ENCODE results near the gene ERICH4.

Gene ERICH4, protein sequence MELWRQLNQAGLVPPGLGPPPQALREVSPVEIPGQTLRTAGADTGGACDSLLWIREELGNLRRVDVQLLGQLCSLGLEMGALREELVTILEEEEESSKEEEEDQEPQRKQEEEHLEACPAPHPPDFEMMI

GRCh38 chr19:41442473-41443355 is at the start of gene ERICH4:
TSS of gene ERICH4 (plus strand) at chr19:41443156. CDS start at chr19:41443170, 14 bp downstream.
- TF ChIP-seq, protein P1, sequence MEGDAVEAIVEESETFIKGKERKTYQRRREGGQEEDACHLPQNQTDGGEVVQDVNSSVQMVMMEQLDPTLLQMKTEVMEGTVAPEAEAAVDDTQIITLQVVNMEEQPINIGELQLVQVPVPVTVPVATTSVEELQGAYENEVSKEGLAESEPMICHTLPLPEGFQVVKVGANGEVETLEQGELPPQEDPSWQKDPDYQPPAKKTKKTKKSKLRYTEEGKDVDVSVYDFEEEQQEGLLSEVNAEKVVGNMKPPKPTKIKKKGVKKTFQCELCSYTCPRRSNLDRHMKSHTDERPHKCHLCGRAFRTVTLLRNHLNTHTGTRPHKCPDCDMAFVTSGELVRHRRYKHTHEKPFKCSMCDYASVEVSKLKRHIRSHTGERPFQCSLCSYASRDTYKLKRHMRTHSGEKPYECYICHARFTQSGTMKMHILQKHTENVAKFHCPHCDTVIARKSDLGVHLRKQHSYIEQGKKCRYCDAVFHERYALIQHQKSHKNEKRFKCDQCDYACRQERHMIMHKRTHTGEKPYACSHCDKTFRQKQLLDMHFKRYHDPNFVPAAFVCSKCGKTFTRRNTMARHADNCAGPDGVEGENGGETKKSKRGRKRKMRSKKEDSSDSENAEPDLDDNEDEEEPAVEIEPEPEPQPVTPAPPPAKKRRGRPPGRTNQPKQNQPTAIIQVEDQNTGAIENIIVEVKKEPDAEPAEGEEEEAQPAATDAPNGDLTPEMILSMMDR (IDR thresholded peaks at IDR 0.05; ENCODE audit: low read depth, low read length): no peak
- no peak for DNase-seq (ENCODE audit: extremely low read depth, low read depth)

DNA sequence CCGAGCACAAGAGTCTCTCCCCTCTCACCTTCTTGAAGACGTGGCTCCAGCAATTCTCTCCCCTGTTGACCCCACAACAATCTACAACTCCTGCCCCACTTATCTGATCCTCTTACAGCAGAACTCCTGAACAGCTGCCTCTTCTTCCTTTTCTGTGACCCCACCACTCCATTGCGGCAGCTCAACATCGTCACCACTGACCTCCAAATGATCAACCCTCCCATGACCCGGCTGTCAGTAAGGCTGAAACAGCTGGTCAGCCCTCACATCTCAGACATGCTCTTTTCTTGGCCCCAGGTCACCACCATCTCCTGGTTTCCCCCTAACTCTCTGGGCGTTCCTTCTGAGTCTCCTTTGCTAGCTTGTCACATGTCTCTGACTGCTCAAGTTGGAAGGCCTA is 47.6 kb upstream of the ERICH4 start:
- no peak for DNase-seq (ENCODE audit: extremely low read depth, low read depth)
- TF ChIP-seq, protein P1 (IDR thresholded peaks at IDR 0.05; ENCODE audit: low read depth, low read length): no peak

GRCh38 chr19:41397086-41398049 is 45.6 kb upstream of the ERICH4 start, which contains the start of the genes BCKDHA and EXOSC5:
TSS of gene BCKDHA (plus strand) at chr19:41397818. CDS start at chr19:41397828, 10 bp downstream.
TSS of gene EXOSC5 (minus strand) at chr19:41397359. CDS start at chr19:41397328, 31 bp downstream.
- TF ChIP-seq, protein P1 (IDR thresholded peaks at IDR 0.05; ENCODE audit: low read depth, low read length): no peak
- DNase-seq (ENCODE audit: extremely low read depth, low read depth): peak; percentile 99

- DNase-seq (ENCODE audit: extremely low read depth, low read depth): no peak
- TF ChIP-seq, protein P1 (IDR thresholded peaks at IDR 0.05; ENCODE audit: low read depth, low read length): no peak
These were observed 44.9 kb upstream of the ERICH4 start for GRCh38 chr19:41398050-41398418.

- DNase-seq (ENCODE audit: extremely low read depth, low read depth): no peak
- TF ChIP-seq, protein P1 (IDR thresholded peaks at IDR 0.05; ENCODE audit: low read depth, low read length): no peak
These were observed 44.4 kb upstream of the ERICH4 start for GRCh38 chr19:41398598-41398997.

GRCh38 chr19:41399091-41399490 is 43.9 kb upstream of the ERICH4 start:
- no peak for DNase-seq (ENCODE audit: extremely low read depth, low read depth)
- TF ChIP-seq, protein P1 (IDR thresholded peaks at IDR 0.05; ENCODE audit: low read depth, low read length): no peak
